HL-60 (cell line): ENCODE data around the gene SIVA1.

Experiments
- DNase-seq, 2 experiments: peaks; one replicate each; pipeline ENCODE4 v3.0.0-alpha.2; 2010 to 2020; ENCODE audit warnings: low read depth in 1 of 2, low spot score in 1 of 2
- H3K27ac ChIP-seq: fragments of 250-450 bp; sonication (Bioruptor Pico); replicated peaks from 2 replicates; pipeline ENCODE4 v1.5.1; 2020; ENCODE audit warnings: mild to moderate bottlenecking, moderate library complexity
- H3K27me3 ChIP-seq: fragments of 250-450 bp; sonication (Bioruptor Pico); 2 replicates; pipeline ENCODE4 v1.5.1; 2021; ENCODE audit warnings: mild to moderate bottlenecking, moderate library complexity; ENCODE audit not compliant: insufficient read depth, poor library complexity, severe bottlenecking
- H3K4me3 ChIP-seq: replicated peaks from 2 replicates; pipeline ENCODE4 v1.5.1; 2011; ENCODE audit warnings: mild to moderate bottlenecking, control low read depth, low read length; ENCODE audit not compliant: insufficient read depth
- CTCF ChIP-seq: IDR thresholded peaks from one replicate; pipeline ENCODE4 v1.5.1; 2011; ENCODE audit warnings: low read length, control low read depth, inconsistent platforms; ENCODE audit not compliant: insufficient read depth
- GABPA ChIP-seq: IDR thresholded peaks from 2 replicates; pipeline ENCODE4 v1.6.1; 2012; ENCODE audit warnings: low read depth
- POLR2AphosphoS5 ChIP-seq: IDR thresholded peaks from 2 replicates; pipeline ENCODE4 v1.6.1; 2012; ENCODE audit warnings: low read depth
- REST ChIP-seq: IDR thresholded peaks from 2 replicates; pipeline ENCODE4 v1.6.1; 2012; ENCODE audit warnings: low read depth; ENCODE audit not compliant: insufficient replicate concordance
- SPI1 ChIP-seq: IDR thresholded peaks from 2 replicates; pipeline ENCODE4 v1.6.1; 2012; ENCODE audit warnings: low read depth, mild to moderate bottlenecking, borderline replicate concordance

SIVA1 gene

DNA sequence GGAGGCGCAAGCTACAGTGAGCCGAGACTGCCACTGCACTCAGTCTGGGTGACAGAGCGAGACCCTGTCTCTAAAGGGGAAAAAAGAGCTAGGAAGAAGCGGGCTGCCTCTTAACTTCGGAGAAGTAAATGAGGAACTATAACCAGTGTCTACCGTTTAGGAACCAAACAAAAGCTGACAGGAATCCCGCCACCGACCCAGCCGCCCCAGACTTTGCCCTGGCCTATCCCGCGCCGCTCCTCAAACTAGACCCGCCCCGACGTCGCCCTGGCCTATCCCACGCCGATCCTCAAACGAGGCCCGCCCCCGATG, 568 bp upstream of the SIVA1 start:
- TF ChIP-seq SPI1 (no peak), POLR2AphosphoS5 (peak; percentile 79), REST (peak; percentile 72)
- no peak for DNase-seq
- Histone ChIP-seq H3K27ac (peak overlapping the region; percentile 99), H3K4me3 (peak overlapping the region; percentile 38), H3K27me3 (no peaks in the 10 kb centered on the region)

- Histone ChIP-seq H3K27me3 (no peaks in the 10 kb centered on the region), H3K27ac (peak overlapping the region; percentile 99), H3K4me3 (peak overlapping the region; percentile 83)
- no peak for DNase-seq
- TF ChIP-seq GABPA (no peak), CTCF (no peak), POLR2AphosphoS5 (no peak)
Observed at GRCh38 chr14:104753528-104754212, 723 bp downstream of the SIVA1 start.

DNA sequence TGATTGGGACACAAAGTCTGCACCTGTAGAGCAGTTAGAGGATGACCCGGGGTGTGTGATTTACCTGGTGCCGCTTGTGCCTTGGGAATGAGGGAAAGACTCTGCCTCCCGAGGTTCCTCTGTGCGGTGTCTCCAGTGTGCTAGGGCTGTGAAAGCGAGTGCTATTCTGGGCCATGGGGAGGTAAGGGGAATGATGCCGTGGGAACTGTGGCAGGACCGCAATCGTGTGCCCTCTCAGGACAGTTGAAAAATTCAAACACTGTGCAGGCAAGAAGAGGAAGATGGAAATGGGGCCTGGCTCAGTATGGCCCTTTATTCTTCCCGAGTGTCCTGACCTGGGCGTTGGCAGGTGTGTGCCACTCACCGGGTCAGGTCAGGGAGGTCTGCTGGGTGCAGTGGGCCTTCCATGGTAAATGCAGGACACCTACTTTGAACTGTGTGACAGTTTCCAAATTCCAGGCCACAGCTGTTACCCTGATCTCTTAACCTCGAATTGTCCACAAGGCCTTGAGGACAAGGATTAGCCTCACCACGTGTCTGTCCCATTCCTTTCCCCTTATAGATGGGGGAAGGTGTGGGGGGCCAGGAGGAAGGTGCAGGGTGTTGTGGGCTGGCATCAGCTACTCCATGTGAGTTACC, 1.4 kb downstream of the SIVA1 start:
- TF ChIP-seq SPI1 = no peak
- TF ChIP-seq REST = no peak
- TF ChIP-seq POLR2AphosphoS5 = peak; percentile 29; the same call in 1 of the 2 replicates
- no peak for TF ChIP-seq GABPA
- Histone ChIP-seq H3K4me3 (peak overlapping the region; percentile 83), H3K27me3 (no peaks in the 10 kb centered on the region), H3K27ac (peak overlapping the region; percentile 99)
- DNase-seq = no peak

- H3K27ac ChIP-seq = peak overlapping the region; percentile 99
- H3K27me3 ChIP-seq = no peaks in the 10 kb centered on the region
- TF ChIP-seq POLR2AphosphoS5 (no peak), GABPA (no peak), REST (no peak), SPI1 (no peak), CTCF (no peak)
- DNase-seq = no peak
- 0 out of 2 replicates have a peak overlapping the region, but pooled peaks have one; percentile 1 for H3K4me3 ChIP-seq
Observed at GRCh38 chr14:104755621-104756020, 2.7 kb downstream of the SIVA1 start.
